ENCODE measurements around the gene CDK9.
A peak's percentile ranks its signal among the peaks of the same experiment; 100 is the strongest.
"Not testable (repeated sequence)": the region's sequence is repeated elsewhere in the genome, so short reads cannot be mapped to it uniquely, and the experiment has no call there.

Gene CDK9

GRCh38 chr9:127785933-127786772 is at the start of gene CDK9:
TSS of gene CDK9 (plus strand) at chr9:127786034. CDS start at chr9:127786149, 115 bp downstream.
- DNase-seq, result peak; percentile 85

DNA sequence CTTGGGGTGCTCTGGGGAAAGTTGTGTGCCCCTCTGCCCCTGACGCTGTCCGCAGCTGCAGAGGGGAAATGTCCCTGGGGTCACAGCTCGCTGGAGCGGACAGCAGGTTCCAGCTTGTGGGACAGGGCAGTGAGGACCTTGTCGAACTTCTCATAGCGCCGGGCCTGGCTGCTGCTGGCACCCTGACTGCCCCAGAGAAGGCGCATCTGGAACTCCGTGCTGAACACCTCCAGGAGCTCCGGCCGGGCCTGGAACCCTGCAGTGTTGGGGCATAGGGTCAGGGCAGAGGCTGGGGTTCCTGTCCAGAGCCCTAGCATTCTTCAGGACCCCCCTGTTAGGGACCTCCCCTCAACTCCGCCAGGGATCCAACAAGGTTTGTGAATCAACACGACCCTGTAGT is 47.2 kb upstream of the CDK9 start:
- DNase-seq, result no peak

- DNase-seq, result no peak
Observed at GRCh38 chr9:127739614-127740330, 46.1 kb upstream of the CDK9 start.

DNA sequence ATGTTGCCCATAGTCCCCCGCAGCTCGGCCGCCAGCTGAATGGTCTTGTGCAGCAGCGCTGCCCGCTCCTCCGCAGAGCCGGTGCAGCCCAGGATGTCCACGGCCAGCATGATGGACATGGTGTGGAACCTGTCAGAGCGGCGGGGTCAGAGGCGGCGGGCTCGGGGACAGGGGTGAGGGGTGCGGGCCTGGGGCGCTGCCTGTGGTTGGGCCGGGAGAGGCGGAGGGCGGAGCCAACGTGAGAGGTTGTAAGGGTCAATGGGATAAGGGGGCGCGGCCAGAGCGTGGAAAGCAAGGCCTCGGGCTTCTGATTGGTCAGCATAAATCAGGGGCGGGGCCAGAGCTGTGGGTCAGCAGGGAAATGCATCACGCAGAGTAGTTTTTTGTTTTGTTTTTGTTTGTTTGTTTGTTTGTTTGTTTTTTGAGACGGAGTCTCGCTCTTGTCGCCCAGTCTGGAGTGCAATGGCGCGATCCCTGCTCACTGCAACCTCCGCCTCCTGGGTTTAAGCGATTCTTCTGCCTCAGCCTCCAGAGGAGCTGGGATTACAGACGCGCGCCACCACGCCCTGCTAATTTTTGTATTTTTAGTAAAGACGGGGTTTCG is 43.9 kb upstream of the CDK9 start:
- no peak for DNase-seq

DNA sequence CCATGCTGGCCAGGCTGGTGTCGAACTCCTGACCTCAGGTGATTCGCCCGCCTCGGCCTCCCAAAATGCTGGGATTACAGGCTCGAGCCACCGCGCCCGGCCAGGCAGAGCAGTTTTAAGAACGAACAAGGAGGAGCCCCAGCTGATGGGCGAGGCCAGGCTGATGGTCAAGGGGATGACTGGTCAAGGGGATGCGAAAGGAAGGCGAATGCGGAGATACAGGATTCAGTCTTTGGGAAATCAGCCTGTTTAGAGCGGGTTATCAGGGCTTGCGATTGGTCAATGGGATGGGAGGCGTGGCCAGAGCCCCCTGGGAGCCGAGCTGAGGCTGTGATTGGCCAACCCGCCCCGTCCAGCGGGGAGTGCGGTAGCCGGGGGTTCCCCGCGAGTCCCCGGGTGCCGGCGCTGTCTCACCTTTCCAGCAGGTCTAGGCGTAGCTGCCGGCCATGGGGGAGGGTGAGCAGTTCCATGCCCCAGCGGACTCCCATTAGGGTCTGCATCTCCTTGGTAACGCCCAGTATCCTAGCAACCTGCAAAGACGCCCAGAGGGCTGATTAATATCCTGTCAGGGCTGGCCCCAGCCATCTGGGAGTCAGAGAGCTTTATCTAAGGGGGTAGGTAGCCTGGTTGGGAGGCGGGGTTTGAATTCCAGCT is 43.3 kb upstream of the CDK9 start:
- DNase-seq, result no peak

DNA sequence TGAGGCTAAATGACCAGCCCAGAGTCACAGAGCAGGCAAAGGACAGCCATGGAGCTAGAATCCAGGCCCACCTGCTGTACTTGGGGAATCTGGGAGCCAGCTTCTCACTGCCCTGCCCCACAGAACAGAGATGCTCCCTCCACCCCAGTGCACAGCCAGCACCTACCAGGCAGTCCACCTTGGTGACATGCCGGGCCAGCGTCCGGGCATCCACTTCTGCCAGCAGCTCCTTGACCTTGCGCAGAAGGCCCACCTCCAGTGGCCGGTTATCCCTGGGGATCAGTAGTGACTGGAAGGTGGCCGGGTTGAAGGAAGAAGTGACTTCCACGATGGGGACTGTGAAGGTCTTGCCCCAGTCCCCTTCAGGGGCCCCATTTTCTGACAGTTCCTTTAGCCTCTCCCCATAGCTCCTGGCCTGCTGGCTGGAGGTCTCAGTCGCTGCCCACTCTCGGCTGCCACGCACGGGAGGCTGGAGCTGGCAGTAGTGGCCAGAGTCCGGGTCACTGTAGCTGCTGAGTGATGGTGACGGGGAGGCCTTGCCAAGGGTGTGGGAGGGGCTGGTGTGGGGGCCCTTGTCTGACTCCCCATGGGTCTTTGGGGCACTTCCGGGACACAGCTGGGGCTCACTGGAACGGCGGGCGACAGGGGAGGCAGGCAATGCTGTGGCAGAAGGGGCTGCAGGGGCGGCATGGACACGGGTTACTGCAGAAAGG is 41.3 kb upstream of the CDK9 start:
- DNase-seq, result no peak

- DNase-seq, result no peak
Observed at GRCh38 chr9:127746959-127747569, 38.8 kb upstream of the CDK9 start.

GRCh38 chr9:127749090-127749787 is 36.6 kb upstream of the CDK9 start:
- DNase-seq, result no peak

- no peak for DNase-seq
Observed at GRCh38 chr9:127751269-127752054, 34.4 kb upstream of the CDK9 start.

GRCh38 chr9:127753148-127753547 is 32.7 kb upstream of the CDK9 start:
- no peak for DNase-seq

DNA sequence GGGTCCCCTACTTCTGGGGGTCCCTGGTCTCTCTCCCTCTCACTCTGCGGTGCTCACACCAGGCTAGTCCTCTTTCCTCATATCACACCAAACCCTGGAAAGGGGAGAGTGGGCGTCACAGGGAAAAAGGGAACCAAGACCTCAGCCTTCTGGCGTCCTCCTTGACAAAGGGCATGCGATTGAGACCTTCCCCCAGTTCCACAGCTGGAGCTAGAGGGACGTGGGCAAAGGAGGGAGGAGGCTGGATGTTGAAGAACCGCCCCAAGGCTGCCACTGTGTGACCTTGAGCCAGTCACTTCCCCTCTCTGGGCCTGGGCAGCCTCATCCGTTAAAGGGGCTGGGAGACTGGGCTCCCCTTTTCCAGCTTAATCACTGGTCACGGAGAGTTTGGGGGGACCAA is 32.2 kb upstream of the CDK9 start:
- DNase-seq, result no peak

DNA sequence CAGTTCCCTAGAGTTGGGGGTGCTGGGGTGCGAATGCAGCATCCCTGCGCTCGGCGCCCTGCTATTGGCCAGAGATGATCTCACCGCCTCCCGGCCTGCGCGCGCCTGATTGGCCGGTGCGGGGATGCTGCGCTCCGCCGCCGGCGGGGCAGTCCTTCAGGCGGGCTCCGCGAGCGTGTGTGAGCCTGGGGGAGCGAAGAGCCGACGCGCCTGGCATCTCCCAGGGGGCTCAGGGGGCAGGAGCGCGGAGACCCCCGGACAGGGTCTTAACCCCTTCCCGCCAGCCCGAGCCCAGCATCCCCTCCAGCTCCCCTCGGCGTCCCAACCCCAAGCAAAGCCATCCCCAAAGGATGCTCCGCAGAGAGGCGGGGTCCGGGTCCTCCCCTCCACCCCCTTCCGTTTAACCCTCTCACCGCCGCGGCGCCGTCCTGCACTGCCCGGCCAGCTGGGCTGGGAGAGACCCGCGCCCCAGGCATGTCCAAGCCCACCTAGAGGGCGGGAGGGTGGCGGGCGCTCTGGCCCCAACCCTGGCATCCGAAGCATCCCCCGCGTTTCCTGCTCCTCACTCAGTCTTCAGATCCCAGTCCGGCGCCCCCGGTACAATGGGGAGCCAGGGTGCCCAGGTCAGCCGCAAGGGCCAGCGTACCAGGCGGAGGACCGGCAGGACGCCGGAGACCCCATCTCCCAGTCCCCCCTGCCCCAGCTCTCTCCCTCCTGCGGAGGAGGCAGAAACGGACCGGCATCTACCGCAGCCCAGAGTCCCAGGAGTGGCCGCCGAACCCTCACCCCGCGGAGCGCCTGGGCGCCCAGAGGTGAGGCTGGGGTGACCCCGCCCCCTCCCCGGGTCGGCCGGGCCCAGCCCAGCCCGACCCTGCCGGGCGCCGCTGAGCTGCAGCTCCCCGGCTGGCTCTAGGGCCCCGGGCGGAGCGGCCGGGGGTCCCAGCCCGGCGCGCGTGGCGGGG is 31.5 kb upstream of the CDK9 start:
- DNase-seq, result no peak

DNA sequence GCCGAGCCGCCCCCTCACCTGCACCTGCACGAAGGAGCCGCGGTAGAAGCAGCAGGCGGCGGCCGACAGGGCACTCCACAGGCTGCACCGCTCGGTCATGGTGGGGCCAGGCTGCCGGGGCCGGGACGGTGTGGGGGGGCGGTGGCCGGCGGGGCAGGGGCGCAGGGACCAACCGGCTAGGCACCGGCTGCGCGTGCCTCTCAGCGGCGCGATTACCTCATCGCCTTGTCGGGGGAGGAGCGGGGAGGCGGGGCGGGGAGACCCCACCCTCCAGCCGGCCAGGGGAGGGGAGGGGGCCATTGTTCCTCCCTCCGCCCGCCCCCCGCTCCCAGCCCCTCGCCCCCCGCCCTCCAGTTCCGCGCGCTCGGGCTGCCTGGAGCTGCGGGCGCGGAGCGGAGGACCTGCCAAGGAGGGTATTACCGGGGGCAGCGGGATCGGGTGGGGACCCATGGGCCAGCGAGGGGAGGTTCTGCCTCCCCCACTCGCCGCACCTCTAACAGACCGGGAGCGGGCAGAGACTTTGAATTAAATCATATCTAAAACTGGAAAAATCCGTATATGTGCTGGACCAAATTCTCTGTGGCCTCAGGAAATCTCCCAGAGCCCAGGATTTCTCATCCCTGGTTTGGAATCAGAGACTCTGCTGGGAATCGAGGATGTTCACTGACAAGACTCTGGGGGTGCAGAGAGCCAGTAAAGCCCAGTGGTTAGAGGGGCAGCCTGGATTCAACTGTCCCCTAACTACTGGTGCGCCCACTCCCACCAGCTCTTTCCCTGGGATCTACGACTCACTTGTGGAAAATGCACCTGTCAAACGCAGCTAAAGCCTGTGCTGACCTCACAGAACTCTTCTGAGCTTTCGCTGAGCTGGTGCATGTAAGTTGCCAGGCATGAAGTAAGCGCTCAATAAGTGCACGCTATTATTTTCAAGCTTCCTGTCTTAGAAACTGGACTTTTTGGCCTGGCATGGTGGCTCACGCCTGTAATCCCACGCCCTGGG is 30.5 kb upstream of the CDK9 start:
- no peak for DNase-seq

DNA sequence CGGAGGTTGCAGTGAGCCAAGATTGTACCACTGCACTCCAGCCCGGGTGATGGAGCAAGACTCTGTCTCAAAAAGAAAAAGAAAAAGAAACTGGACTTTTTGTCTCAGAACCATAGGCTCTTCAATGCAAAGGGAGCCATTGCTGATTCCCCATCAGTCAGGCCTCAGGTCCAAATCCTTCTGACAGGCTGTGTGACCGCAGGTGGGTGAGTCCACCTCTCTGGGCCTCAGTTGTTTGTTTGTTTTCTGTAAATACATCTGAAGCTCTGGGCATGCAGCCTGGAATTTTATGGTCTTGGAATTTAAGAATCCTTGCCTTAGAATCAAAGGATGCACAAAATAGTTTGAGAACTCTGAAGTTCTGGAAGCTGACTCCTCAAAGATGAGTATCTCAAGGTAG is 29.6 kb upstream of the CDK9 start:
- no peak for DNase-seq

DNA sequence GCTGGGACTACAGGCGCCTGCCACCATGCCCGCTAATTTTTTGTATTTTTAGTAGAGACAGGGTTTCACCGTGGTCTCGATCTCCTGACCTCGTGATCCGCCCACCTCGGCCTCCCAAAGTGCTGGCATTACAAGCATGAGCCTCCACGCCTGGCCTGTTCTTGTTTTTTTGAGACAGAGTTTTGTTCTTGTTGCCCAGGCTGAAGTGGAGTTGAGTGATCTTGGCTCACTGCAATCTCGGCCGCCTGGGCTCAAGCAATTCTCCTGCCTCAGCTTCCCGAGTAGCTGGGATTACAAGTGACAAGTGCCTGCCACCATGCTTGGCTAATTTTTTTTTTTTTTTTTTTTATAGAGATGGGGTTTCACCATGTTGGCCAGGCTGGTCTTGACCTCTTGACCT is 29.1 kb upstream of the CDK9 start:
- not testable (repeated sequence) for DNase-seq

GRCh38 chr9:127758843-127759242 is 27.0 kb upstream of the CDK9 start:
- DNase-seq, result no peak

DNA sequence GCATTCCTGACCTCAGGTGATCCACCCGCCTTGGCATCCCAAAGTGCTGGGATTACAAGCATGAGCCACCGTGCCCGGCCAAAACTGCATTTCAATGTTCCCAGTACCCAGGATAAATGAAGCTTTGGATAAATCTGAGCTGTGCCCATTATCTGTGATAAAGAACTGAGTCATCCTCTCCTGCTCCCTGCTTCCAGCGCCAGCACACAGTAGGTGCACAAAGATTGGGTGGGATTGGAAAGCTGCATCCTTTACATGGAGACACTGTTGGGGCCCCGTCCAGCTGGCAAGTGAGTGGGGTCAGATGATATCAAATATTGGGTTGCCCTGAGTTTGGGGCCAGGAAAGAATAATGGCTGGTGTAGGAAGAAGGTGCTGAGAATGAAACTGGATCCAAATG is 24.8 kb upstream of the CDK9 start:
- no peak for DNase-seq

- no peak for DNase-seq
Observed at GRCh38 chr9:127761491-127761956, 24.3 kb upstream of the CDK9 start.

Measured in GDM1 (cell line).